ENCODE results near the gene SSX2B.
"Not testable (repeated sequence)": the region's sequence is repeated elsewhere in the genome, so short reads cannot be mapped to it uniquely, and the experiment has no call there.

DNA sequence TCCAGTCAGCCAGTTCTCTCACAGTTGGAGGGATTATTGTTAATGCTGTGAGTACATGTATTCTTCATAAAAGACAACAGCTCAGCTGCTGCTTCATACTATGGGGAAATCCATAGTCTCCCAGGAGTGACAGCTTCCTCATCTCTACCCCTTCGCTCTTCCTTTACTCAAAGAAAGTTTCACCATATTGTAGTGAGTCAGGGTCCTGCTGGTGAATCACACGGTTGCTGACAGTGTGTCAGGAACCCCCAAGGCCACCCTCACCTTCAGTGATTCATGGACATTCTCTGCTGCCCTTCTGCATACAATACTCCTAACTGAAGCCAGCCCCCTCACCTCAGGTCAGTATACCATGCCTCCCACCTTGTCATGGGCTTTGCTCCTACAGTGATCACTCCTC is 53.8 kb downstream of the SSX2B start:
- not testable (repeated sequence) for TF ChIP-seq EZH2 (IDR thresholded peaks at IDR 0.05; ENCODE audit: insufficient read depth, poor library complexity, severe bottlenecking); EZH2phosphoT487 (IDR thresholded peaks at IDR 0.05; ENCODE audit: insufficient read depth, low read depth)

All from GM23248 (cell line).